Astrocyte (in vitro differentiated cells and primary cell): ENCODE measurements around the gene ROR2. TPM values are rescaled to one million over a fixed set of nuclear protein-coding genes. Genes with fewer than 3 reads are reported as not detected.

Source experiments
- DNase-seq: peaks from one replicate; pipeline ENCODE4 v3.0.0-alpha.2; 2010; ENCODE audit warnings: low read depth
- FAIRE-seq: peaks from 2 replicates; lab custom pipeline; 2011; peaks lifted over from hg19 to GRCh38; lab: Jason Lieb, UNC
- H2AFZ ChIP-seq: 2 replicates; pipeline ENCODE4 v1.6.0; 2012; ENCODE audit warnings: low read depth, low read length, inconsistent platforms
- H3K27ac ChIP-seq: 2 replicates; pipeline ENCODE4 v1.5.1; 2011; ENCODE audit warnings: low read depth, low read length, inconsistent platforms
- H3K27me3 ChIP-seq: 2 replicates; pipeline ENCODE4 v1.6.0; 2011; ENCODE audit warnings: low read length, inconsistent platforms; ENCODE audit not compliant: insufficient read depth
- H3K36me3 ChIP-seq: 2 replicates; pipeline ENCODE4 v1.5.1; 2011; ENCODE audit warnings: low read length, inconsistent platforms; ENCODE audit not compliant: insufficient read depth
- H3K4me1 ChIP-seq: 2 replicates; pipeline ENCODE4 v1.5.1; 2011; ENCODE audit warnings: low read length, inconsistent platforms; ENCODE audit not compliant: insufficient read depth
- H3K4me2 ChIP-seq: 2 replicates; pipeline ENCODE4 v1.6.0; 2012; ENCODE audit warnings: low read length, inconsistent platforms
- H3K4me3 ChIP-seq: 2 replicates; pipeline ENCODE4 v1.5.1; 2011; ENCODE audit warnings: low read depth, mild to moderate bottlenecking, low read length, inconsistent platforms; ENCODE audit not compliant: insufficient read depth
- H3K79me2 ChIP-seq: 2 replicates; pipeline ENCODE4 v1.6.0; 2012; ENCODE audit warnings: mild to moderate bottlenecking, low read length, inconsistent platforms; ENCODE audit not compliant: insufficient read depth
- H3K9ac ChIP-seq: 2 replicates; pipeline ENCODE4 v1.6.0; 2012; ENCODE audit warnings: mild to moderate bottlenecking, low read length, inconsistent platforms
- H3K9me3 ChIP-seq: 2 replicates; pipeline ENCODE4 v1.5.1; 2012; ENCODE audit warnings: low read depth, mild to moderate bottlenecking, low read length, inconsistent platforms; ENCODE audit not compliant: insufficient read depth
- H4K20me1 ChIP-seq: 2 replicates; pipeline ENCODE4 v1.6.0; 2012; ENCODE audit warnings: low read length, inconsistent platforms; ENCODE audit not compliant: insufficient read depth
- H3K27ac Mint-ChIP-seq: one replicate; pipeline ENCODE4 v1.8.0; 2021; ENCODE audit warnings: mild to moderate bottlenecking, mixed read lengths; ENCODE audit not compliant: unreplicated experiment
- H3K27me3 Mint-ChIP-seq: one replicate; pipeline ENCODE4 v1.8.0; 2021; ENCODE audit warnings: low read depth, mixed read lengths; ENCODE audit not compliant: unreplicated experiment
- H3K36me3 Mint-ChIP-seq: one replicate; pipeline ENCODE4 v1.8.0; 2021; ENCODE audit warnings: low read depth, mixed read lengths; ENCODE audit not compliant: unreplicated experiment
- H3K4me1 Mint-ChIP-seq: one replicate; pipeline ENCODE4 v1.8.0; 2021; ENCODE audit warnings: low read depth, mixed read lengths; ENCODE audit not compliant: unreplicated experiment
- H3K4me3 Mint-ChIP-seq: one replicate; pipeline ENCODE4 v1.8.0; 2021; ENCODE audit warnings: mild to moderate bottlenecking, moderate library complexity, mixed read lengths; ENCODE audit not compliant: unreplicated experiment
- H3K9me3 Mint-ChIP-seq: one replicate; pipeline ENCODE4 v1.8.0; 2021; ENCODE audit warnings: mild to moderate bottlenecking, mixed read lengths; ENCODE audit not compliant: unreplicated experiment
- CTCF ChIP-seq: IDR thresholded peaks from 2 replicates; pipeline ENCODE4 v1.5.1; 2011; ENCODE audit warnings: low read depth, mild to moderate bottlenecking, inconsistent platforms, low read length, moderate library complexity; ENCODE audit not compliant: insufficient read depth
- EZH2 ChIP-seq: IDR thresholded peaks from 2 replicates; pipeline ENCODE4 v1.6.1; 2012; ENCODE audit warnings: mild to moderate bottlenecking, low read length, inconsistent platforms; ENCODE audit not compliant: insufficient read depth
- total RNA-seq: library from RNA; stranded (reverse); gene quantifications from 2 replicates; pipeline ENCODE4 v1.2.1, GENCODE V29; 2021

The ROR2 gene
- total RNA-seq, 1 donor from 2014 or later: 4.9 TPM

- H3K27me3 ChIP-seq: no peaks in the 10 kb centered on the region
- H3K4me3 Mint-ChIP-seq: no peak overlapping the region
- no peaks in the 10 kb centered on the region for H3K79me2 ChIP-seq
- peaks cover 15% of the 10 kb centered on the region for H3K4me1 Mint-ChIP-seq
- no peak overlapping the region for H3K27ac Mint-ChIP-seq
- H3K4me2 ChIP-seq: no peak overlapping the region
- no peak overlapping the region for H3K27ac ChIP-seq
- no peaks in the 10 kb centered on the region for H3K27me3 Mint-ChIP-seq
- no peaks in the 10 kb centered on the region for H4K20me1 ChIP-seq
- H3K9me3 Mint-ChIP-seq: no peaks in the 10 kb centered on the region
- H3K4me3 ChIP-seq: no peak overlapping the region
- H2AFZ ChIP-seq: no peak overlapping the region
- no peaks in the 10 kb centered on the region for H3K9me3 ChIP-seq
- DNase-seq (no peak), FAIRE-seq (peak; percentile 5)
- TF ChIP-seq EZH2 (no peak), CTCF (no peak)
- H3K36me3 Mint-ChIP-seq: no peaks in the 10 kb centered on the region
- no peaks in the 10 kb centered on the region for H3K36me3 ChIP-seq
- no peaks in the 10 kb centered on the region for H3K4me1 ChIP-seq
- no peak overlapping the region for H3K9ac ChIP-seq
Measured at GRCh38 chr9:91562416-91562815, 387.6 kb downstream of the ROR2 start.

DNA sequence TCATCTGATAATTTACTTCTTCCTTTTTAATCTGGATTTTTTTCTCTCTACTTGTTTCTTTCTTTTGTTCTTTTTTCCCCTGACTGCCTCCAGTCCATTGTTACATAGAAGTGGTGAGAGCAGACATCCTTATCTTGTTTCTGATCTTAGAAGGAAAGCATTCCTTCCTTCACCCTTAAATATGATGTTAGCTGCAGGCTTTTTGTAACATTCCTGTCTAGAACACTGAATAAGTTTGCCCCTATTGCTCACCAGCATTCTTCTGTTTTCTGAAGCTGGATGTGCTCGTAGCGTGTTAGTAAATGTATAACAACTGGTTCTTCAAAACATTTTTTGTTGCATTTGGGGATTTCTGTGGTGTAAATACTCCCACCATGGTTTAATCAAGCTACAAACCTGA is 389.7 kb downstream of the ROR2 start:
- Mint-ChIP-seq H3K9me3 (no peaks in the 10 kb centered on the region), H3K4me3 (peak overlapping the region; percentile 2), H3K27me3 (no peaks in the 10 kb centered on the region), H3K27ac (peak overlapping the region; percentile 82), H3K4me1 (peaks cover 18% of the 10 kb centered on the region), H3K36me3 (no peaks in the 10 kb centered on the region)
- no peak overlapping the region for H3K9ac ChIP-seq
- no peaks in the 10 kb centered on the region for H3K4me1 ChIP-seq
- H3K27me3 ChIP-seq: no peaks in the 10 kb centered on the region
- H3K4me2 ChIP-seq: peak overlapping the region; percentile 9
- H3K79me2 ChIP-seq: no peaks in the 10 kb centered on the region
- no peak overlapping the region for H2AFZ ChIP-seq
- H3K27ac ChIP-seq: peak overlapping the region; percentile 8
- DNase-seq (peak; percentile 89), FAIRE-seq (peak; percentile 70)
- no peak overlapping the region for H3K4me3 ChIP-seq
- no peaks in the 10 kb centered on the region for H3K36me3 ChIP-seq
- no peaks in the 10 kb centered on the region for H3K9me3 ChIP-seq
- TF ChIP-seq EZH2: no peak
- no peaks in the 10 kb centered on the region for H4K20me1 ChIP-seq

DNA sequence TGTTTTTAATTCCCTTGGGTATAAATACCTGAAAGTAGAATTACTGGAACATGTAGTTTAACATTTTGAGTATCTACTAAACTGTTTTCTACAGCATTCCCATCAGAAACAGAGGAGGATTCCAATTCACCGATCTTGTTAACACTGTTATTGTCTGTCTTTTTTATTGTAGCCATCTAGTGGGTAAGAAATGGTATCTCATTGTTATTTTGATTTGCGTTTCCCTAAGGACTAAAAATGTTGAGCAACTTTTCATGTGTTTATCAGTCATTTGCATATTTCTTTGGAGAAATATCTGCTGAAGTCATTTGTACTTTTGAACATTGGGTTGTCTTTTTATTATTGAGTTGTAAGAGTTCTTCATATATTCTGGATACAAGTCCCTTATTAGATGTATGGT is 391.1 kb downstream of the ROR2 start:
- Histone ChIP-seq H3K4me3 (no peak overlapping the region), H3K4me1 (no peaks in the 10 kb centered on the region), H3K9ac (no peak overlapping the region), H3K36me3 (no peaks in the 10 kb centered on the region), H3K27ac (no peak overlapping the region), H3K79me2 (no peaks in the 10 kb centered on the region), H3K27me3 (no peaks in the 10 kb centered on the region), H2AFZ (no peak overlapping the region), H4K20me1 (no peaks in the 10 kb centered on the region), H3K4me2 (no peak overlapping the region), H3K9me3 (no peaks in the 10 kb centered on the region)
- FAIRE-seq (peak; percentile 60), DNase-seq (no peak)
- no peaks in the 10 kb centered on the region for H3K9me3 Mint-ChIP-seq
- no peaks in the 10 kb centered on the region for H3K27me3 Mint-ChIP-seq
- H3K36me3 Mint-ChIP-seq: no peaks in the 10 kb centered on the region
- no peak overlapping the region for H3K4me3 Mint-ChIP-seq
- no peak for TF ChIP-seq EZH2
- no peak for TF ChIP-seq CTCF
- H3K27ac Mint-ChIP-seq: no peak overlapping the region
- H3K4me1 Mint-ChIP-seq: peaks cover 18% of the 10 kb centered on the region
